AG04449 (cell line): Measurements from ENCODE around the gene SRGAP1.

ENCODE experiments used
- CTCF ChIA-PET: fragments of 350-600 bp; formaldehyde crosslinking; extraction: SDS; loops from one replicate; lab custom pipeline; 2021; ENCODE audit warnings: antibody characterized with exemption; lab: Yijun Ruan, JAX
- POLR2A ChIA-PET: fragments of 400-600, 350-600 bp; formaldehyde crosslinking; extraction: SDS; loops from one replicate; lab custom pipeline; 2020; ENCODE audit warnings: antibody characterized with exemption, inconsistent platforms; lab: Yijun Ruan, JAX
- DNase-seq: peaks from one replicate; pipeline ENCODE4 v3.0.0-alpha.2; 2010; ENCODE audit warnings: low read depth, low spot score
- H3K4me3 ChIP-seq: 2 replicates; pipeline ENCODE4 v1.5.1; 2011; ENCODE audit warnings: low read depth, mild to moderate bottlenecking, control low read depth, low read length
- CTCF ChIP-seq: IDR thresholded peaks from one replicate; pipeline ENCODE4 v1.5.1; 2011; ENCODE audit warnings: mild to moderate bottlenecking, moderate library complexity, low read length, control low read depth, inconsistent platforms; ENCODE audit not compliant: insufficient read depth; ENCODE audit errors: missing control alignments

The SRGAP1 gene

GRCh38 chr12:63961048-63961447 is 116.5 kb downstream of the SRGAP1 start:
- CTCF ChIA-PET, result interaction anchor here (1.6 kb wide), 1 partner anchor 11 kb away, joined by 4 read pairs; no protein-coding TSS in a partner anchor
- no peak overlapping the region for H3K4me3 ChIP-seq
- POLR2A ChIA-PET, result interaction anchor here (0.5 kb wide), 1 partner anchor 108 kb away, joined by 4 read pairs; no protein-coding TSS in a partner anchor
- no peak for TF ChIP-seq CTCF
- DNase-seq, result no peak

GRCh38 chr12:63961543-63961942 is 117.0 kb downstream of the SRGAP1 start:
- no peak overlapping the region for H3K4me3 ChIP-seq
- TF ChIP-seq CTCF, result no peak
- ChIA-PET CTCF (interaction anchor here (1.6 kb wide), 1 partner anchor 12 kb away, joined by 4 read pairs; no protein-coding TSS in a partner anchor), POLR2A (interaction anchor here (0.5 kb wide), 1 partner anchor 109 kb away, joined by 4 read pairs; no protein-coding TSS in a partner anchor)
- DNase-seq, result no peak

GRCh38 chr12:63963868-63964267 is 119.4 kb downstream of the SRGAP1 start:
- no peak overlapping the region for H3K4me3 ChIP-seq
- TF ChIP-seq CTCF, result no peak
- ChIA-PET CTCF (interaction anchor here (1.6 kb wide), 1 partner anchor 21 kb away, joined by 4 read pairs; no protein-coding TSS in a partner anchor), POLR2A (no interaction called here)
- DNase-seq, result no peak

- ChIA-PET POLR2A (no interaction called here), CTCF (interaction anchor here (1.2 to 1.3 kb wide), 3 partner anchors 23 to 120 kb away, joined by 3 to 4 read pairs (median 4); partner anchors contain the start of gene SRGAP1)
- DNase-seq, result no peak
- no peak for TF ChIP-seq CTCF
- no peak overlapping the region for H3K4me3 ChIP-seq
Measured at GRCh38 chr12:63964301-63964700, 119.8 kb downstream of the SRGAP1 start.

- no peak for TF ChIP-seq CTCF
- no peak for DNase-seq
- no peak overlapping the region for H3K4me3 ChIP-seq
- CTCF ChIA-PET, result interaction anchor here (1.3 kb wide), 1 partner anchor 126 kb away, joined by 3 read pairs; no protein-coding TSS in a partner anchor
- POLR2A ChIA-PET, result no interaction called here
Measured at GRCh38 chr12:63965936-63966605, 121.6 kb downstream of the SRGAP1 start.

GRCh38 chr12:63966606-63966975 is 122.1 kb downstream of the SRGAP1 start:
- CTCF ChIA-PET, result interaction anchor here (1.3 kb wide), 1 partner anchor 127 kb away, joined by 3 read pairs; no protein-coding TSS in a partner anchor
- POLR2A ChIA-PET, result no interaction called here
- no peak for DNase-seq
- H3K4me3 ChIP-seq, result no peak overlapping the region
- TF ChIP-seq CTCF, result no peak
